Gastroesophageal sphincter (tissue), 3 donors: Measurements from ENCODE around the gene FCHO2.

Source experiments
- CTCF ChIP-seq, 4 experiments: fragments of 200-600 bp in 2 of 4; fragments of 450-650 bp in 2 of 4; sonication (generic) in 1 of 4; IDR thresholded peaks; one replicate each; pipeline ENCODE4 v1.5.1; 2017 to 2019; ENCODE audit warnings: antibody characterized with exemption in 4 of 4, mild to moderate bottlenecking in 2 of 4, moderate library complexity in 2 of 4
- POLR2A ChIP-seq, 2 donors: fragments of 450-650 bp; IDR thresholded peaks; one replicate each; pipeline ENCODE4 v1.6.1; 2017; ENCODE audit warnings: antibody characterized with exemption in 2 of 2, mild to moderate bottlenecking in 2 of 2, moderate library complexity in 1 of 2

- TF ChIP-seq CTCF (IDR thresholded peaks at IDR 0.05) (no peak), POLR2A (IDR thresholded peaks at IDR 0.05) (no peak)
Observed at GRCh38 chr5:73095564-73096238, 139.9 kb downstream of the FCHO2 start.
